Activated B cell treated with CpG ODN at 0.5 μM for 24 hours (primary cell): ENCODE data around the gene VKORC1. TPM values are rescaled to one million over a fixed set of nuclear protein-coding genes. Genes with fewer than 3 reads are reported as not detected.

Experiments used
- ATAC-seq: fragments of 200-7000 bp; cut with Tn5 transposase; one replicate; pipeline ENCODE4 v1.10.0; 2021; ENCODE audit warnings: low read depth, mild to moderate bottlenecking, moderate library complexity
- CTCF ChIA-PET: fragments of 350-600 bp; sonication (Branson Sonifier 250); formaldehyde crosslinking; loops from one replicate; lab custom pipeline; 2021; ENCODE audit warnings: antibody characterized with exemption; lab: Charles Lee
- POLR2A ChIA-PET: fragments of 350-600 bp; sonication (Branson Sonifier 250); formaldehyde crosslinking; loops from one replicate; lab custom pipeline; 2021; ENCODE audit warnings: antibody characterized with exemption; lab: Charles Lee
- DNase-seq: peaks from one replicate; pipeline ENCODE4 v3.0.0; 2022
- H3K27ac Mint-ChIP-seq: one replicate; pipeline ENCODE4 v1.8.0; 2020; ENCODE audit warnings: mixed read lengths
- H3K27me3 Mint-ChIP-seq: one replicate; pipeline ENCODE4 v1.8.0; 2021; ENCODE audit warnings: mixed read lengths
- H3K36me3 Mint-ChIP-seq: one replicate; pipeline ENCODE4 v1.8.0; 2021; ENCODE audit warnings: low read depth, mixed read lengths
- H3K4me1 Mint-ChIP-seq: one replicate; pipeline ENCODE4 v1.8.0; 2021; ENCODE audit warnings: mixed read lengths
- H3K4me3 Mint-ChIP-seq: one replicate; pipeline ENCODE4 v1.8.0; 2020; ENCODE audit warnings: mild to moderate bottlenecking, mixed read lengths
- H3K9me3 Mint-ChIP-seq: one replicate; pipeline ENCODE4 v1.8.0; 2020; ENCODE audit warnings: mixed read lengths
- CTCF ChIP-seq: fragments of 200-600 bp; IDR thresholded peaks from one replicate; pipeline ENCODE4 v1.8.0; 2022; ENCODE audit warnings: antibody characterized with exemption, mild to moderate bottlenecking
- intact Hi-C: fragments of 100-400 bp; cut with micrococcal nuclease; formaldehyde crosslinking; loops from one replicate; pipeline ENCODE4 v1.15.1; 2024
- total RNA-seq: library from RNA; stranded (reverse); gene quantifications from 2 replicates; pipeline ENCODE4 v1.2.3, GENCODE V29; 2022

Gene VKORC1
- total RNA-seq, 1 donor from 2014 or later: 41.9 TPM

GRCh38 chr16:31083081-31083480 lies 11.5 kb downstream of the VKORC1 start:
- DNase-seq: no peak
- H3K27ac Mint-ChIP-seq: no peak overlapping the region
- TF ChIP-seq CTCF: no peak
- no peak for ATAC-seq
- ChIA-PET CTCF (no interaction called here), POLR2A (no interaction called here)
- intact Hi-C loops: no loop called here
- no peaks in the 10 kb centered on the region for H3K27me3 Mint-ChIP-seq
- H3K9me3 Mint-ChIP-seq: no peaks in the 10 kb centered on the region
- H3K4me3 Mint-ChIP-seq: no peak overlapping the region
- peaks cover 8% of the 10 kb centered on the region for H3K4me1 Mint-ChIP-seq
- peaks cover 56% of the 10 kb centered on the region for H3K36me3 Mint-ChIP-seq

GRCh38 chr16:31082368-31083045 lies 12.1 kb downstream of the VKORC1 start:
- intact Hi-C loops: no loop called here
- ATAC-seq: no peak
- ChIA-PET CTCF (no interaction called here), POLR2A (no interaction called here)
- TF ChIP-seq CTCF: no peak
- DNase-seq: no peak
- Mint-ChIP-seq H3K9me3 (no peaks in the 10 kb centered on the region), H3K4me1 (peaks cover 11% of the 10 kb centered on the region), H3K4me3 (no peak overlapping the region), H3K27me3 (no peaks in the 10 kb centered on the region), H3K27ac (no peak overlapping the region), H3K36me3 (peaks cover 62% of the 10 kb centered on the region)

GRCh38 chr16:31081428-31082351 lies 12.9 kb downstream of the VKORC1 start:
- Mint-ChIP-seq H3K27ac (no peak overlapping the region), H3K4me3 (no peak overlapping the region)

GRCh38 chr16:31080756-31081419 lies 13.7 kb downstream of the VKORC1 start:
- peaks cover 74% of the 10 kb centered on the region for H3K36me3 Mint-ChIP-seq
- no peaks in the 10 kb centered on the region for H3K27me3 Mint-ChIP-seq
- H3K4me1 Mint-ChIP-seq: peaks cover 16% of the 10 kb centered on the region
- ChIA-PET POLR2A (interaction anchor here (1.3 kb wide), 1 partner anchor 61 kb away, joined by 3 read pairs; no protein-coding TSS in a partner anchor), CTCF (no interaction called here)
- no peak for TF ChIP-seq CTCF
- no peak overlapping the region for H3K4me3 Mint-ChIP-seq
- ATAC-seq (no peak), DNase-seq (no peak)
- no peaks in the 10 kb centered on the region for H3K9me3 Mint-ChIP-seq
- intact Hi-C loops: no loop called here
- H3K27ac Mint-ChIP-seq: no peak overlapping the region

More at GRCh38 chr16:31081428-31082351, 12.9 kb downstream of the VKORC1 start:
- intact Hi-C loops: no loop called here
- Mint-ChIP-seq H3K27me3 (no peaks in the 10 kb centered on the region), H3K4me1 (peaks cover 11% of the 10 kb centered on the region), H3K9me3 (no peaks in the 10 kb centered on the region), H3K36me3 (peaks cover 69% of the 10 kb centered on the region)
- ChIA-PET POLR2A (no interaction called here), CTCF (no interaction called here)
- TF ChIP-seq CTCF: no peak
- DNase-seq (no peak), ATAC-seq (no peak)
